Measurements from ENCODE around the gene DPP6. TPM values are rescaled to one million over a fixed set of nuclear protein-coding genes. Genes with fewer than 3 reads are reported as not detected.

Gene DPP6
- total and polyA plus RNA-seq, 2 of the 8 experiments (the other 6 are each of a cell fraction or from before 2014, with no cell fraction given) = 4.7 to 6.8 TPM

DNA sequence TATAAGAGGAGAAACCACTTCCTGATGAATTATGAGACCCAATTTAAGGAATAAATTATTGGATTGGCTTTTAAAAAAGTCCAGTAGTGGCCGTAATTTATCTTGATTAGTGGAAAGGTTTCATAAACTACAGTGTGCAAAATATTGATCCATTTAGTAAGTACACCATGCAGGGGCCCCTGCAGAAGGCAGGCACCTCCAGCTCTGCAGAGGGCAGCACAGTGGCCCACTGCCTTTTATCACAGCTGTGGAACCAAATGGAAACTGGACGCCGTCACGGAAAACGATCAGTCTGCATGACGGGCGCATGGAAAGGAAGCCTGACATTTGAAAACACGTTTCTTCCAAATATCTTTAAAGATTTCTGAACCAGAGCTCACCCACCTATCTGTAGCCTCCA lies 204.0 kb downstream of the DPP6 start:
- Histone ChIP-seq H3K27me3 (replicated peaks in 1 of 4; ENCODE audit: control insufficient read depth in 3 of 4, extremely low read depth in 1 of 4, insufficient read depth in 3 of 4, low read length in 3 of 4) (no peaks in the 10 kb centered on the region), H2BK15ac (ENCODE audit: low read length) (no peak overlapping the region), H3K4me3 (ENCODE audit: extremely low read depth in 1 of 4, insufficient read depth in 2 of 4, low read depth in 3 of 4, low read length in 4 of 4) (no peak overlapping the region), H3K4me1 (replicated peaks in 1 of 4; ENCODE audit: control insufficient read depth in 3 of 4, insufficient read depth in 4 of 4, low read length in 3 of 4) (peaks cover 6 to 18% (median 10%) of the 10 kb centered on the region in 4 experiments; a peak in 6 of 7 replicates), H3K79me1 (ENCODE audit: low read depth, low read length) (no peaks in the 10 kb centered on the region), H2BK120ac (replicated peaks; ENCODE audit: low read depth, low read length) (no peak overlapping the region), H3K18ac (ENCODE audit: extremely low read depth, low read length) (no peak overlapping the region), H4K91ac (replicated peaks; ENCODE audit: insufficient read length, low read length) (no peak overlapping the region), H2AK5ac (ENCODE audit: low read depth, low read length) (no peak overlapping the region), H3K14ac (ENCODE audit: insufficient read length) (no peak overlapping the region), H2BK20ac (ENCODE audit: low read length) (no peak overlapping the region), H3K23me2 (ENCODE audit: low read depth, low read length) (no peaks in the 10 kb centered on the region), H3K9ac (replicated peaks in 1 of 4; ENCODE audit: extremely low read depth in 1 of 4, low read depth in 3 of 4, low read length in 3 of 4) (no peak overlapping the region), H3K36me3 (ENCODE audit: control insufficient read depth in 2 of 4, insufficient read depth in 4 of 4, low read length in 3 of 4) (no peaks in the 10 kb centered on the region), H3K9me3 (ENCODE audit: insufficient read depth in 2 of 2, low read depth in 1 of 2, low read length in 1 of 2) (no peaks in the 10 kb centered on the region), H3K27ac (ENCODE audit: low read depth, low read length) (no peak overlapping the region), H3K79me2 (ENCODE audit: control insufficient read depth in 1 of 2, insufficient read depth in 2 of 2, low read length in 2 of 2) (no peaks in the 10 kb centered on the region), H3K4ac (replicated peaks; ENCODE audit: insufficient read length, low read depth, low read length) (no peak overlapping the region), H4K20me1 (replicated peaks in 1 of 2; ENCODE audit: control insufficient read depth in 1 of 2, insufficient read depth in 2 of 2, low read length in 2 of 2) (no peaks in the 10 kb centered on the region), H3K23ac (ENCODE audit: insufficient read length) (no peak overlapping the region), H3K56ac (replicated peaks; ENCODE audit: insufficient read length, low read depth, low read length) (no peak overlapping the region), H4K5ac (ENCODE audit: insufficient read length, low read depth, low read length) (no peak overlapping the region), H2AFZ (ENCODE audit: low read length) (no peak overlapping the region), H2BK12ac (ENCODE audit: low read depth, low read length) (no peak overlapping the region), H4K8ac (ENCODE audit: extremely low read depth, insufficient read depth, low read length) (no peak overlapping the region), H2BK5ac (ENCODE audit: low read depth, low read length) (no peak overlapping the region), H3K4me2 (ENCODE audit: insufficient read depth in 1 of 2, low read depth in 2 of 2, low read length in 2 of 2) (no peak overlapping the region)
- WGBS, 2 experiments (ENCODE audit: extremely low coverage in 1 of 2, insufficient coverage in 1 of 2, insufficient read length in 1 of 2, insufficient replicate concordance in 2 of 2, low coverage in 1 of 2, low lambda C conversion rate in 2 of 2, missing lambda C conversion rate in 1 of 2) = 82% methylated on average over 8 of the region's 8 CpGs; no CpG with 5 or more reads in 1 of the 2 experiments
- no peak for DNase-seq (ENCODE audit: low read depth in 1 of 2, low spot score in 2 of 2)
- no peak for FAIRE-seq
- ChIA-PET POLR2A (ENCODE audit: partially characterized antibody) (no interaction called here), CTCF (ENCODE audit: partially characterized antibody) (no interaction called here)
- TF ChIP-seq EZH2 (IDR thresholded peaks at IDR 0.05; ENCODE audit: low read depth, low read length, severe bottlenecking) (no peak), HDAC2 (IDR thresholded peaks at IDR 0.05; ENCODE audit: borderline replicate concordance in 1 of 2, low read depth in 2 of 2, low read length in 2 of 2) (no peak), KDM1A (IDR thresholded peaks at IDR 0.05; ENCODE audit: borderline replicate concordance, low read length) (no peak), CHD2 (IDR thresholded peaks at IDR 0.05; ENCODE audit: low read length) (no peak), HDAC6 (IDR thresholded peaks at IDR 0.05; ENCODE audit: low read depth, low read length) (no peak), NANOG (IDR thresholded peaks at IDR 0.05; ENCODE audit: insufficient read depth, low read depth, low read length, poor library complexity, severe bottlenecking) (no peak), RBBP5 (IDR thresholded peaks at IDR 0.05; ENCODE audit: borderline replicate concordance, low read depth, low read length) (no peak), JUN (IDR thresholded peaks at IDR 0.05; ENCODE audit: low read depth, low read length) (no peak), GTF2F1 (IDR thresholded peaks at IDR 0.05; ENCODE audit: borderline replicate concordance, low read depth, low read length) (no peak), JUND (IDR thresholded peaks at IDR 0.05; ENCODE audit: low read length) (no peak), CREB1 (IDR thresholded peaks at IDR 0.05) (no peak)
- TF ChIP-seq, protein P1, sequence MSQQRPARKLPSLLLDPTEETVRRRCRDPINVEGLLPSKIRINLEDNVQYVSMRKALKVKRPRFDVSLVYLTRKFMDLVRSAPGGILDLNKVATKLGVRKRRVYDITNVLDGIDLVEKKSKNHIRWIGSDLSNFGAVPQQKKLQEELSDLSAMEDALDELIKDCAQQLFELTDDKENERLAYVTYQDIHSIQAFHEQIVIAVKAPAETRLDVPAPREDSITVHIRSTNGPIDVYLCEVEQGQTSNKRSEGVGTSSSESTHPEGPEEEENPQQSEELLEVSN (IDR thresholded peaks at IDR 0.05) = no peak
